HG03175 (cell line): ENCODE results near the gene MMP1.

ENCODE experiments used
- ATAC-seq: cut with Tn5 transposase; IDR thresholded peaks from one replicate; pipeline ENCODE4 v1.9.1; 2021; ENCODE audit warnings: mild to moderate bottlenecking, moderate library complexity; ENCODE audit not compliant: unreplicated experiment

MMP1 gene

GRCh38 chr11:102798012-102798746, at the start of gene MMP1:
Gene MMP1, minus strand, starts transcription at chr11:102798160. Its CDS starts 68 bp downstream, at chr11:102798092.
- no peak for ATAC-seq

GRCh38 chr11:102846292-102846691, 48.3 kb upstream of the MMP1 start:
- ATAC-seq: no peak

- no peak for ATAC-seq
Observed at GRCh38 chr11:102843489-102843888, 45.5 kb upstream of the MMP1 start, which contains the start of gene MMP3. Gene MMP3, minus strand, starts transcription at chr11:102843609. Its CDS starts 63 bp downstream, at chr11:102843546.

GRCh38 chr11:102842930-102843329, 45.0 kb upstream of the MMP1 start:
- ATAC-seq: no peak

GRCh38 chr11:102840018-102840417, 42.1 kb upstream of the MMP1 start:
- ATAC-seq: no peak

GRCh38 chr11:102837646-102838045, 39.7 kb upstream of the MMP1 start:
- ATAC-seq: no peak

- no peak for ATAC-seq
Observed at GRCh38 chr11:102837156-102837555, 39.2 kb upstream of the MMP1 start.

- ATAC-seq: no peak
Observed at GRCh38 chr11:102836290-102836875, 38.4 kb upstream of the MMP1 start.

- no peak for ATAC-seq
Observed at GRCh38 chr11:102833731-102834130, 35.8 kb upstream of the MMP1 start.

GRCh38 chr11:102832612-102833011, 34.7 kb upstream of the MMP1 start:
- ATAC-seq: no peak

- ATAC-seq: no peak
Observed at GRCh38 chr11:102831489-102832440, 33.8 kb upstream of the MMP1 start.

GRCh38 chr11:102831128-102831488, 33.1 kb upstream of the MMP1 start:
- ATAC-seq: no peak

GRCh38 chr11:102830001-102830727, 32.2 kb upstream of the MMP1 start:
- ATAC-seq: no peak

GRCh38 chr11:102829316-102830000, 31.5 kb upstream of the MMP1 start:
- no peak for ATAC-seq

GRCh38 chr11:102824556-102824955, 26.6 kb upstream of the MMP1 start:
- no peak for ATAC-seq

GRCh38 chr11:102819491-102819890, 21.5 kb upstream of the MMP1 start:
- no peak for ATAC-seq

GRCh38 chr11:102813484-102813883, 15.5 kb upstream of the MMP1 start:
- no peak for ATAC-seq

GRCh38 chr11:102812188-102812587, 14.2 kb upstream of the MMP1 start:
- ATAC-seq: no peak

- no peak for ATAC-seq
Observed at GRCh38 chr11:102810950-102811660, 13.1 kb upstream of the MMP1 start.

- ATAC-seq: no peak
Observed at GRCh38 chr11:102809971-102810370, 12.0 kb upstream of the MMP1 start.
